ENCODE data around the gene NUTM1. TPM values are rescaled to one million over a fixed set of nuclear protein-coding genes. Genes with fewer than 3 reads are reported as not detected.
"Not testable (repeated sequence)": the region's sequence is repeated elsewhere in the genome, so short reads cannot be mapped to it uniquely, and the experiment has no call there.

The NUTM1 gene
- total RNA-seq, 1 experiment from 2014 or later: not detected

DNA sequence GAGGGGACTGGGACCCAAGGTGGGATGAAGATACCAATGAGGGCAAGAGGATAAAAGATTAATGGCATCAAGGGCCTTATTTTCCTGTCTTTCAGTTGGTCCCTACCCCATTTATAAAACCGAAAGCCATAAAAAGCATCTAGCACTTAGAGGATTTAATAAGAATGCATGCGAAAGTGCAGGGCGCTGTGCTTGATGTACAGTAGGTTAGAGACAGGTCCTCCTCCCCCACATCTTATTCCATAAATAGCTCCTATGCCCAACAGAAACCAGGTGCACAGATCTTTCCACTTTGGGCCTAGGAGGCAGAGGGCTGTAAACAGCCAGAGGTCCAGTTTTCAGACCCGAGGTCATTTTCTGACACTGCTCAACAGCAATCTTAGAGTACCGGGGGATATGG is 22.7 kb downstream of the NUTM1 start:
- DNase-seq (ENCODE audit: low spot score): no peak

- DNase-seq (ENCODE audit: low spot score): peak; percentile 51
These were observed 23.4 kb downstream of the NUTM1 start for GRCh38 chr15:34366271-34367065.

GRCh38 chr15:34367101-34368081 is 24.3 kb downstream of the NUTM1 start, which contains the start of gene LPCAT4:
TSS of gene LPCAT4 (minus strand) at chr15:34367196. CDS start at chr15:34367100, 96 bp downstream.
- DNase-seq (ENCODE audit: low spot score): peak; percentile 75

- DNase-seq (ENCODE audit: low spot score): no peak
These were observed 27.0 kb downstream of the NUTM1 start for GRCh38 chr15:34370129-34370528.

DNA sequence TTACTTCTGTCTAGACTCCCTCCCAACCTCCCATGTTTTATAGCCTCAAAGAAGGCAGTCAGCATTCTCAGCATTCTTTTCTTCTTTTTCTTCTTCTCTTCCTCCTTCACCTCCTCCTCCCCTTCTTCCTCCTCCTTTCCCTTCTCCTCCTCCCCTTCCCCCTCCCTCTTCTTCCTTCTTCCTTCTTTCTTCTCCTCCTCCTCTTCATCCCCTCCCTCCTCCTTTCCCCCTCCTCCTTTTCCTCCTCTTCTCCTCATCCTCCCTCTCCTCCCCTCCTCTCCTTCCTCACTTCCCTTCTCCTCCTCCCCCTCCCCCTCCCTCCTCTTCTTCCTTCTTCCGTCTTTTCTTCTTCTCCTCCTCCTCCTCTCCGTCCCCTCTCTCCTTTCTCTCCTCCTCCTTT is 27.5 kb downstream of the NUTM1 start:
- no peak for DNase-seq (ENCODE audit: low spot score)

DNA sequence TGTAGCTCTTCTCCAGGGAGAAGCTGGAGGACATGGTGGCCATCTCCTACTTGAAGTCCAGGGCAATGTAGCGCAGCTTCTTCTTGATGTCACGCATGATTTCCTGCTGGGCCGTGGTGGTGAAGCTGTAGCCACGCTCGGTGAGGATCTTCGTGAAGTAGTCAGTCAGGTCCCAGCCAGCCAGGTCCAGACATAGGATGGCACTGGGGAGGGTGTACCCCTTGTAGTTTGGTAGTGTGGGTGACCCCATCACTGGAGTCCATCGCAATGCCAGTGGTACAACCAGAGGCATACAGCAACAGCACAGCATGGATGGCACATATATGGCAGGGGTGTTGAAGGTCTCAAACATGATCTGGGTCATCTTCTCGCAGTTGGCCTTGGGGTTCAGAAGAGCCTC is 30.8 kb downstream of the NUTM1 start:
- DNase-seq (ENCODE audit: low spot score): no peak

- no peak for DNase-seq (ENCODE audit: low spot score)
These were observed 31.7 kb downstream of the NUTM1 start for GRCh38 chr15:34374816-34375215.

DNA sequence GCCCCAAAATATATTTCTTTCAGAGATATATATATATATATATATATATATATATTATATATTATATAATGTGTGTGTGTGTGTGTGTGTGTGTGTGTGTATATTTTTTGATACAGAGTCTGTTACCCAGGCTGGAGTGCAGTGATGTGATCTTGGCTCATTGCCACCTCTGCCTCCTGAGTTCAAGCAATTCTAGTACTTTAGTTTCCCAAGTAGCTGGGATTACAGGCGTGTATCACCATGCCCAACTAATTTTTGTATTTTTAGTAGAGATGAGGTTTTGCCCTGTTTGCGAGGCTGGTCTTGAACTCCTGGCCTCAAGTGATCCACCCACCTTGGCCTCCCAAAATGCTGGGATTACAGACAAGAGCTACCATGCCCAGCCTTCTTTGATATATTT is 32.4 kb downstream of the NUTM1 start:
- DNase-seq (ENCODE audit: low spot score): not testable (repeated sequence)

- no peak for DNase-seq (ENCODE audit: low spot score)
These were observed 33.7 kb downstream of the NUTM1 start for GRCh38 chr15:34376856-34377255.

DNA sequence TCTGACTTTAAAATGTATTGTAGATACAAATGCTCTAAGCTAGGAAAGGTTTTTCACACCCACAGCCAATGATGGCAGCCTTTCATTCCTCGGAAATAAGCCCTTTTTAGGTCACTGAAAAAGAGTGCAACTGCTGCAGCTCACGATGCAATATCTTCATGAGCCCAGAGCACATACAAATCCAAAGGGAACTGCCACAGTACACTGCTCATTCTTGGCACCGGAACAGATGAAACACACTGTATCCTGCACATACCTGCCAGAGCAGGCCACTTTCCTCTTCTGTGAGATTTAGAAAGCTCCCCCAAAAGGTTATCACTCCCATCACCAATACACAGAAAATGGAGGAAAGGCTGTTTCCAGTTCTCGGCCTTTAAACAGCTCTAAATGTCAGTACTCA is 37.4 kb downstream of the NUTM1 start:
- not testable (repeated sequence) for DNase-seq (ENCODE audit: low spot score)

- DNase-seq (ENCODE audit: low spot score): not testable (repeated sequence)
These were observed 38.9 kb downstream of the NUTM1 start for GRCh38 chr15:34381829-34382521.

- not testable (repeated sequence) for DNase-seq (ENCODE audit: low spot score)
These were observed 46.5 kb downstream of the NUTM1 start for GRCh38 chr15:34389594-34390086.

DNA sequence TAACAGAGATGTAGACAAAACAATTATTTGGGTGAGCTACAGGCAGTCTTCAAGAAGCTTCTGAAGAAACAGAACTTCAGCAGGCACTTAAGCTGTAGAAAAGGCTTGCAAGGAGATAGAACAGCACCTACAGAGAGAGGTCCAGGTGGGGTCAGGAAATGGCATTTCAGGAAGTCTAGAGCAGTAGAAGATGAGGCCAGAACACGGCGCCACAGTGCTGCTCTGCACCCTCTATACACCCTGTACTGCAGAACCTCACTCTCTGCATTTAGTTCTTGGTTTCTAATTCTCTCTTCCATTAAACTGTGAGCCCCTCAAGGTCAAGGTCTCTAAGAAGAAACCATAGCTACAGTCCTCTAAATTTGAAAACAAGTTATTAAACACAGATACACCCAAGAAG is 49.9 kb downstream of the NUTM1 start:
- not testable (repeated sequence) for DNase-seq (ENCODE audit: low spot score)

DNA sequence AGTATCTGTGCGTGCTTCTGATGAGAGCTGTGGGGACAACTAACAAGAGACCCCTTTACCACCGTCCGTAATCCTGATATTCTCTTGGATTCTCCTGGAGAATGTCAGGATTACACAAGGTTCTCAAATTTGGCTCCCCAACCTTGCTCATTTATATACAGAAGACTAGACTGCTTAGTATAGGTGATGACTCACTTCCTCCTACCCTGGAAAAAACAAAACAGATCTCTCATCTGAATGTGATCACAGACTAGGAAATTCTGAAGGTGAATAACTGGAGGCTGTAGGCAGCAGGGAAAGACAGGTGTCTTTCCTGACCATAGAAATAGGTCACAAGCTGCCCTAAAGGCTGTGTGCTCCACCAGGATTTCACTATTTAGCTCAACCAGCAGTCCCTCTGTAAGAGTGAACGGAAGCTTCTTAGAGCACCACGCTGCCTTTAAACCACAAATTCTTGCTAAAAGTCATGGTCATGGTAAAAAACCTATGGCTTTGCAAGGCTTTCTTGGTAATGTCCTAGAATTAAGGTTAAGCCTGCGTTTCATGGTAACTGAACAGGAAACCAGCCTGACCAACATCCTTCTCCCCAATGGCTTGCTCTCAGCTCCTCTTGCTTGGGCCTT is 54.6 kb downstream of the NUTM1 start:
- not testable (repeated sequence) for DNase-seq (ENCODE audit: low spot score)

DNA sequence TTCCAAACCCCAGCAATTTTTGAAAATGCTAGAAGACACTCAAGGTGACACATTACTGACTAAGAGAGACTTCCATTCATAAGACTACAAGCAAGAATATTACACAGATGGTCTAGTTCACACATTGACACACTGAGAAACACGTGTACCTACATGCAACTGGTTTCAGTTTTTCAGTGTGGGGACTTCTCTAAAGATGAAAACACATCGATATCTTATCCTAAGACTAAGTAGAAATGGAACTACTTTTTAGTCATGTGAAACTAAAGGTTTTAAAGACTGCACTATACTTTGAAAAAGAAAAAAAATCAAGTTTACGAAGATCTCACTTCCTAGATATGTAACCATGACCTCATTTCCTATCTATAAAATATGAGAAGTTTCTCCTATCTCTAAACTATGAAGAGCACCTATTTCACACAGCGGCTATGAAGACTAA is 60.1 kb downstream of the NUTM1 start:
- not testable (repeated sequence) for DNase-seq (ENCODE audit: low spot score)

DNA sequence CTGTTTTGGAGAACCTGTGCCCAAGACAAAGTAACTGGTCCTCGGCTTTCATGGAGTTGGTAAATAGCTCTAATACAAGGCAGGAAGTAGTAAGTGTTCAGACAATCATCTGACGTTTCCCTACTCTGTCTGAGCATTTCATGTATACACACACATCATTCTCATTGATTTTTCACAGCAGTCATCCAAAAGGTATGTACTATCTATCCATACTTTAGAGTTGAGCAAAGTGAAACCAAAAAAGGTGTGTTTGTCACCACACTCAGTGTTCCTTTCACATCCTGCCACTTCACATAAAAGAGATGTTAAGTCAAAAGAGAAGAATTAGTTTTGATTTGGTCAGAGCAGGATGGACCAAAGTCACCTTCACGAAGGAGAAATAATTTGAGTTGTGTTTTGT is 60.8 kb downstream of the NUTM1 start:
- DNase-seq (ENCODE audit: low spot score): not testable (repeated sequence)

Other genes with a start within 250 kb of the NUTM1 start
- gene EMC7, start 241.5 kb upstream of the NUTM1 start, total RNA-seq (2014; rRNA removed; shearing (Covaris generic)): 32.3 and 40.0 TPM in 2 replicates
- gene PGBD4, start 241.2 kb upstream of the NUTM1 start, total RNA-seq (2014; rRNA removed; shearing (Covaris generic)): 1.3 and 1.6 TPM in 2 replicates
- 48.9 and 49.8 TPM in 2 replicates for gene KATNBL1, start 133.2 kb upstream of the NUTM1 start, total RNA-seq (2014; rRNA removed; shearing (Covaris generic))
- 191 and 281 TPM in 2 replicates for gene EMC4, start 118.3 kb upstream of the NUTM1 start, total RNA-seq (2014; rRNA removed; shearing (Covaris generic))
- gene SLC12A6, start 5.5 kb upstream of the NUTM1 start, total RNA-seq (2014; rRNA removed; shearing (Covaris generic)): 5.7 and 7.6 TPM in 2 replicates
- gene NOP10, start 179 bp upstream of the NUTM1 start, total RNA-seq (2014; rRNA removed; shearing (Covaris generic)): 341 and 382 TPM in 2 replicates
- 8.9 and 9.8 TPM in 2 replicates for gene LPCAT4, start 23.9 kb downstream of the NUTM1 start, total RNA-seq (2014; rRNA removed; shearing (Covaris generic))
- gene GOLGA8A, start 94.5 kb downstream of the NUTM1 start, total RNA-seq (2014; rRNA removed; shearing (Covaris generic)): 6.7 and 8.1 TPM in 2 replicates
- 13.6 and 18.7 TPM in 2 replicates for gene GOLGA8B, start 240.3 kb downstream of the NUTM1 start, total RNA-seq (2014; rRNA removed; shearing (Covaris generic))